ENCODE data around the gene SERPINA6. TPM values are rescaled to one million over a fixed set of nuclear protein-coding genes. Genes with fewer than 3 reads are reported as not detected.
"Not testable (repeated sequence)": the region's sequence is repeated elsewhere in the genome, so short reads cannot be mapped to it uniquely, and the experiment has no call there.

SERPINA6 gene
- total and polyA plus RNA-seq, 8 donors: 5.2 to 17.7 (median 13.1) TPM

DNA sequence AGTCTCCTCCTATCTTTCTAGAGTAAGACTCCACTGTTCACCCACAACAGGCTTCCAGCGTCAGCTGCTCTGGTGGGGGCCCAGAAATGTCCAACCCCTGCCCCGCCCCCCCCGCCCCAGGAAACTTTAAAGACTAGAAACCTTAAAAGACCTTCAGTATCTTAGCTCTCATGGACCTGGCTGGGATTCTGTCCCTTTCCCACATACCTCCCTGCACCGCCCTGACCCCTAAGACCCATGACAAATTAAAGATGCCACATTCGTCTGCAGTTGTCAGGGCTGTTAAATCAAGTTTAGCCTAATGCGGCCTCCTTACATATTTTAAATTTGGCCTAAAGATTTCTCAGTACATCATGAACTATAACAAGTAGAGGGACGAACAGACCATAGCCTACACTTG is 20.0 kb downstream of the SERPINA6 start:
- Histone ChIP-seq H3K4me3 (no peak overlapping the region), H3K9me3 (no peaks in the 10 kb centered on the region), H3K36me3 (no peaks in the 10 kb centered on the region), H3K27me3 (no peaks in the 10 kb centered on the region), H3K4me1 (no peaks in the 10 kb centered on the region), H3K27ac (no peak overlapping the region)
- TF ChIP-seq, protein P1, sequence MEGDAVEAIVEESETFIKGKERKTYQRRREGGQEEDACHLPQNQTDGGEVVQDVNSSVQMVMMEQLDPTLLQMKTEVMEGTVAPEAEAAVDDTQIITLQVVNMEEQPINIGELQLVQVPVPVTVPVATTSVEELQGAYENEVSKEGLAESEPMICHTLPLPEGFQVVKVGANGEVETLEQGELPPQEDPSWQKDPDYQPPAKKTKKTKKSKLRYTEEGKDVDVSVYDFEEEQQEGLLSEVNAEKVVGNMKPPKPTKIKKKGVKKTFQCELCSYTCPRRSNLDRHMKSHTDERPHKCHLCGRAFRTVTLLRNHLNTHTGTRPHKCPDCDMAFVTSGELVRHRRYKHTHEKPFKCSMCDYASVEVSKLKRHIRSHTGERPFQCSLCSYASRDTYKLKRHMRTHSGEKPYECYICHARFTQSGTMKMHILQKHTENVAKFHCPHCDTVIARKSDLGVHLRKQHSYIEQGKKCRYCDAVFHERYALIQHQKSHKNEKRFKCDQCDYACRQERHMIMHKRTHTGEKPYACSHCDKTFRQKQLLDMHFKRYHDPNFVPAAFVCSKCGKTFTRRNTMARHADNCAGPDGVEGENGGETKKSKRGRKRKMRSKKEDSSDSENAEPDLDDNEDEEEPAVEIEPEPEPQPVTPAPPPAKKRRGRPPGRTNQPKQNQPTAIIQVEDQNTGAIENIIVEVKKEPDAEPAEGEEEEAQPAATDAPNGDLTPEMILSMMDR (IDR thresholded peaks at IDR 0.05): no peak
- ATAC-seq: no peak
- no peak for FAIRE-seq
- intact Hi-C loops (cut with DNase I): no loop called here
- whole genome bisulfite sequencing, 2 donors: 73 to 85% methylated on average over 7 of the region's 7 CpGs
- DNase-seq: no peak

DNA sequence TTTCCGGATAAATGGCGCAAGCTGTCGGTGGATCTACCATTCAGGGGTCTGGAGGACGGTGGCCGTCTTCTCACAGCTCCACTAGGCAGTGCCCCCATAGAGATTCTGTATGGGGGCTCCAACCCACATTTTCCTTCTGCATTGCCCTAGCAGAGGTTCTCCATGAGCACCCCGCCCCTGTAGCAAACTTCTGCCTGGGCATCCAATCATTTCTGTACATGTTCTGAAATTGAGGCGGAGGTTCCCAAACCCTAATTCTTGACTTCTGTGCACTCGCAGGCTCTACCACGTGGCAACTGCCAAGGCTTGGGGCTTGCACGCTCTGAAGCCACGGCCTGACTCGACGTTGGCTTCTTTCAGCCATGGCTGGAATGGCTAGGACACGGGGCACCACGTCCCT is 25.0 kb downstream of the SERPINA6 start:
- H3K4me3 ChIP-seq: no peak overlapping the region
- H3K36me3 ChIP-seq: no peaks in the 10 kb centered on the region
- no peak for ATAC-seq

DNA sequence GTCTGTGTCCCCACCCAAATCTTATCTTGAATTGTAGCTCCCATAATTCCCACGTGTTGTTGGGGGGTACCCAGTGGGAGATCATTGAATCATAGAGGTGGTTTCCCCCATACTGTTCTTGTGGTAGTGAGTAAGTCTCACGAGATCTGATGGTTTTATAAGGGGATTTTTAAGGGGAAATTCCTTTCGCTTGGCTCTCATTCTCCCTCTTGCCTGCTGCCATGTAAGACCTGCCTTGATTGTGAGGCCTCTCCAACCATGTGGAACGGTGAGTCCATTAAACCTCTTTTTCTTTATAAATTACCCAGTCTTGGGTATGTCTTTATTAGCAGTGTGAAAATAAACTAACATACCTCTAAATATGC is 27.0 kb downstream of the SERPINA6 start:
- 74 to 85% methylated on average over 4 of the region's 4 CpGs for WGBS, 2 donors
- FAIRE-seq; H3K9me3 ChIP-seq; H3K4me1 ChIP-seq; DNase-seq; H3K27me3 ChIP-seq; ATAC-seq; H3K4me3 ChIP-seq; H3K27ac ChIP-seq; intact Hi-C loops (cut with DNase I); H3K36me3 ChIP-seq: not testable (repeated sequence)

More for the DNA sequence above, 25.0 kb downstream of the SERPINA6 start:
- H3K27ac ChIP-seq: no peak overlapping the region
- peaks cover 0 to under 1% (median 0%) of the 10 kb centered on the region in 3 donors for H3K4me1 ChIP-seq
- 87 to 93% methylated on average over 15 of the region's 15 CpGs for WGBS, 2 donors
- no peaks in the 10 kb centered on the region for H3K9me3 ChIP-seq
- DNase-seq: no peak
- TF ChIP-seq, protein P1 (IDR thresholded peaks at IDR 0.05): no peak
- intact Hi-C loops (cut with DNase I): no loop called here
- H3K27me3 ChIP-seq: no peaks in the 10 kb centered on the region
- no peak for FAIRE-seq

DNA sequence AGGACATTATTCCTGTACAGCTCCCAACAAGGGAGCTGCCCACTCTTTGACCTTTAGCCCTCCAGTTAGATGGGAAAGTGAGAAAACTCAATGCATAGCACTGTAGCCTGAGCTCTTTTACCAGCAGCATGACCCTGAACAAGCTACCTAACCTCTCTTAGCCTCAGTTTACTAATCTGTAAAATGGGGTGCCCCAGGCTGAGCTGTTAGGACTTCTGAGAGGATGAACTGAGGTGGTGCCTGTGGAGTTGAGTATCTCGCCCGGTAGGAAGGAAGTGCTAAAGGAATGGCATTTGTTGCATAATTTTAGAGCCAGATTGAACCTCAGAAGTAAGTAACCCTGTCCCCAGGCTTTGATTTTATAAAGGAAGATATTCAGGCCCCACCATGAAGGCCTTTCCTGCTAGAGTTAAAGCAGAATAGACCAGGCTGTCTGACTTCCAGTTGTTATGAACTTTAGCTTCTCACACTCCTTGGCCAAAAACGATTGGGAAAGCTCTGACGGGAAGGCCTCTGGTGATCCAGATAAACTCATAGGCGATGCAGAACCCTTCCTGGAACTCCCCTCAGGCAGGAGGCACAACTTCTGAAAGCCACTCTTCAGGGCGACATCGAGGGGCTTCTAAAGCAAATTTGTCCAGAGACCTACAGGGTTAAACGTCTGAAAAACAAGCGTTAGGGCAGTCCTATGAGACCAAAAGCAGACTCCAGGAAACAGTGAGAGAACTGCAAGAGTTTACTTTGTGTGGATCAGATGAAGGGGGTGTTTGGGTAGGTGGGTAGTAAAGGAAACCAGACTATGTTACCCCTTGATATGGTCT is 27.6 kb downstream of the SERPINA6 start:
- Histone ChIP-seq H3K36me3 (no peaks in the 10 kb centered on the region), H3K27ac (no peak overlapping the region), H3K4me3 (no peak overlapping the region), H3K27me3 (no peaks in the 10 kb centered on the region), H3K9me3 (no peaks in the 10 kb centered on the region), H3K4me1 (peaks cover 0 to 4% (median 4%) of the 10 kb centered on the region in 3 donors)
- TF ChIP-seq, protein P1 (IDR thresholded peaks at IDR 0.05): no peak
- intact Hi-C loops (cut with DNase I): no loop called here
- no peak for DNase-seq
- no peak for FAIRE-seq
- ATAC-seq: no peak
- 72 to 73% methylated on average over 9 of the region's 9 CpGs for WGBS, 2 donors

DNA sequence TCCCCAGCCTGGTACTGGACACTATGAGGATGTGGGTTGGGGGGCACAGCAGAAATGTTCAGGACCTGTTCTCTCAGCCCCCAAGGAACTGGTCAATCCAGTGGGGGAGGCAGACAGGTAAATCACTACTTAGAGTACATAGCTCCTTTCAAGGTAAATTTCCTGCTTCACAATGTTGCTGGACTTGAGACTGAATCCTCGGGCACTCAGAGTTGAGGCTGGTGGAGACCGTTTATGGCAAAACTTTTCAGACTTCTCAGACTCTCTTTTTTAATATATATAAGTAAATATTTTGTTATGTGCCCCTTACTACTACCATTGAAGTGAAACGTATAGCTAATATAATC is 29.6 kb downstream of the SERPINA6 start:
- ATAC-seq: no peak
- Histone ChIP-seq H3K27ac (no peak overlapping the region), H3K36me3 (no peaks in the 10 kb centered on the region), H3K4me1 (peaks cover 0 to 4% (median 4%) of the 10 kb centered on the region in 3 donors), H3K27me3 (no peaks in the 10 kb centered on the region), H3K9me3 (no peaks in the 10 kb centered on the region), H3K4me3 (no peak overlapping the region)
- WGBS, 2 donors: 60 to 63% methylated on average over 3 of the region's 3 CpGs
- intact Hi-C loops (cut with DNase I): no loop called here
- no peak for FAIRE-seq
- DNase-seq: no peak
- TF ChIP-seq, protein P1 (IDR thresholded peaks at IDR 0.05): no peak
